Type B pancreatic cell (in vitro differentiated cells): ENCODE measurements around the gene NCBP3. TPM values are rescaled to one million over a fixed set of nuclear protein-coding genes. Genes with fewer than 3 reads are reported as not detected.

Experiments
- DNase-seq: peaks from one replicate; pipeline ENCODE4 v3.0.0; 2021; ENCODE audit warnings: mixed read lengths; ENCODE audit not compliant: unreplicated experiment; ENCODE audit errors: extremely low spot score
- H3K27ac Mint-ChIP-seq: 2 replicates; pipeline ENCODE4 v1.8.0; 2021; ENCODE audit warnings: mild to moderate bottlenecking, mixed read lengths
- H3K27me3 Mint-ChIP-seq: 2 replicates; pipeline ENCODE4 v1.8.0; 2021; ENCODE audit warnings: mixed read lengths
- H3K36me3 Mint-ChIP-seq: 2 replicates; pipeline ENCODE4 v1.8.0; 2021; ENCODE audit warnings: mixed read lengths
- H3K4me1 Mint-ChIP-seq: one replicate; pipeline ENCODE4 v1.8.0; 2021; ENCODE audit warnings: mixed read lengths; ENCODE audit not compliant: unreplicated experiment
- H3K4me3 Mint-ChIP-seq: 2 replicates; pipeline ENCODE4 v1.8.0; 2021; ENCODE audit warnings: mild to moderate bottlenecking, mixed read lengths
- H3K9me3 Mint-ChIP-seq: 2 replicates; pipeline ENCODE4 v1.8.0; 2021; ENCODE audit warnings: mixed read lengths
- CTCF ChIP-seq: fragments of 200-600 bp; sonication (generic); conservative IDR thresholded peaks from 2 replicates; pipeline ENCODE4 v1.5.0; 2021; ENCODE audit warnings: antibody characterized with exemption, mild to moderate bottlenecking
- total RNA-seq: library from RNA; stranded (reverse); gene quantifications from 2 replicates; pipeline ENCODE4 v1.2.1, GENCODE V29; 2021; ENCODE audit warnings: low replicate concordance

Gene NCBP3
- total RNA-seq, 1 donor from 2014 or later = 58.2 TPM

GRCh38 chr17:3766779-3767178 lies 79.3 kb downstream of the NCBP3 start:
- Mint-ChIP-seq H3K27me3 (peaks cover 4% of the 10 kb centered on the region), H3K9me3 (no peaks in the 10 kb centered on the region), H3K4me3 (no peak overlapping the region), H3K36me3 (no peaks in the 10 kb centered on the region), H3K27ac (no peak overlapping the region), H3K4me1 (peaks cover 5% of the 10 kb centered on the region)
- DNase-seq = no peak
- TF ChIP-seq CTCF = no peak

DNA sequence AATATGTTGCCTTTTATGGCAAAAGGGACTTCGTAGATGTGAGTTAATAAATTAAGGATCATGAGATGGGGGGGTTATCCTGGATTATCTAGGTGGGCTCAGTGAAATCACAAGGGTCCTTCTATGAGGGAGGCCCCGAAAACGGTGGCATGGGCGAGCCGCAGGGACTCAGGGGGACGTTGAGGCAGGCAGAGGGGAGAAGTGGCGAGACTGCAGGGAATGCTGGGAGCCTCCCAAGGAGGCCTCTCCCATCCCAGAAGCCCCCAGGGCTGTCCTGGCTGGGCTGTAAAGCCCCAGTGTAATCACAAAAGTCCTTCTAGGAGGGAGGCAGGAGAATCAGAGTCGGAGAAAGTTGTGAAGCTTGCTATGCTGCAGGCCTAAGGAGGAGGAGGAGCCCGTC lies 80.1 kb downstream of the NCBP3 start:
- peaks cover 2% of the 10 kb centered on the region for H3K4me1 Mint-ChIP-seq
- no peak for DNase-seq
- H3K4me3 Mint-ChIP-seq = no peak overlapping the region
- H3K9me3 Mint-ChIP-seq = no peaks in the 10 kb centered on the region
- no peak overlapping the region for H3K27ac Mint-ChIP-seq
- TF ChIP-seq CTCF = no peak
- no peaks in the 10 kb centered on the region for H3K36me3 Mint-ChIP-seq
- H3K27me3 Mint-ChIP-seq = peaks cover 4% of the 10 kb centered on the region

DNA sequence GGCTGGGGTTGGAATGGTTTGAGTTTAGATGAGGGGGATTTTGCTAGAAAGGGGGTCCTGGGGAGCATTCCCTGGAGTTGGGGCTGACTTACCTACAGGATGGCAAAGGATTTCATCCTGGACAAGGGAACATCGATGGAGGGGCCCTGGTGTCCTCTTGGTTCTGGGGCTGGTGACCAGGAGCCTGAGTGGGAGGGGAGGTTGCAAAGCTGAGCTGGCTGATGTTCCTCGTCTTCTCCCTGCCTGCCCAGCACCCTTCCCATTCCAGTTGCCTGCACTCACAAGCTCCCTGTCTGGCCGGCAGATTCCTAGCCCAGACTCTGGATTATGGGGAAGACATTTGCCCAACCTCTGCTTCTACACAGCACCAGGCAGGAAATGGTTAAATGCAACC lies 82.3 kb downstream of the NCBP3 start:
- Mint-ChIP-seq H3K4me1 (no peaks in the 10 kb centered on the region), H3K4me3 (no peak overlapping the region), H3K36me3 (no peaks in the 10 kb centered on the region), H3K27me3 (peaks cover 4% of the 10 kb centered on the region), H3K9me3 (peaks cover 7% of the 10 kb centered on the region), H3K27ac (no peak overlapping the region)
- no peak for DNase-seq
- no peak for TF ChIP-seq CTCF

DNA sequence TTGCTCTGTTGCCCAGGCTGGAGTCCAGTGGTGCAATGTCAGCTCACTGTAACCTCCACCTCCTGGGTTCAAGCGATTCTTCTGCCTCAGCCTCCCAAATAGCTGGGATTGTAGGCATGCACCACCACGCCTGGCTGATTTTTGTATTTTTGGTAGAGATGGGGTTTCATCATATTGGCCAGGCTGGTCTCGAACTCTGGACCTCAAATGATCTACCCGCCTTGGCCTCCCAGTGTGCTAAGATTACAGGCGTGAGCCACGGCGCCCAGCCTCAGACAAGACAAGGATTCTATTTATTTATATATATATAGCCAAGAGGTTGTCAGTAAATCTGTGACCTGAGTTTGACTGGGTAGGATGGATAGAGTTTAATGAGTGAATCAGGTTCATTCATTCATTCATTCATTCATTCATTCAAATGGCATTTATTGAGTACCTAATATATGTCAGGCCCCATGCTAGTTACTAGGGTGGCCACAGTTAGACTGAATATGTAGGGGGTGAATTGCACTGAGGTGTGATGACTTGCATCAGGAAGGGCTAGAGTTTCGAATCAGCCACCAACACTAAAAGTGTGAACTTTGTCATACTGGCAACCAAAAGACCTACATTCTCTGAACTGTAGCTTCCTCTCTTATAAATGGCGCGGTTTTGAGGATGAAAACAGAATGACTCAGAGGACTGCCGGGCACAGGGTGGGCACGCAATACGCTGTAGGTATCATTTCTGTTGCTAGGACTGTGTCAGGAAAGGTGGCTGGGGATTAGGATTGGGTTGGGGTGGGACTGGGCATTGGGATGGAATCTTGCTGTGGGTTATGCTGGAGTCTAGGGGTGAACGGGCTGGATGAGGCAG lies 82.9 kb downstream of the NCBP3 start:
- Mint-ChIP-seq H3K27me3 (no peaks in the 10 kb centered on the region), H3K4me1 (no peaks in the 10 kb centered on the region), H3K27ac (no peak overlapping the region), H3K4me3 (no peak overlapping the region), H3K9me3 (peaks cover 7% of the 10 kb centered on the region), H3K36me3 (no peaks in the 10 kb centered on the region)
- no peak for TF ChIP-seq CTCF
- no peak for DNase-seq

DNA sequence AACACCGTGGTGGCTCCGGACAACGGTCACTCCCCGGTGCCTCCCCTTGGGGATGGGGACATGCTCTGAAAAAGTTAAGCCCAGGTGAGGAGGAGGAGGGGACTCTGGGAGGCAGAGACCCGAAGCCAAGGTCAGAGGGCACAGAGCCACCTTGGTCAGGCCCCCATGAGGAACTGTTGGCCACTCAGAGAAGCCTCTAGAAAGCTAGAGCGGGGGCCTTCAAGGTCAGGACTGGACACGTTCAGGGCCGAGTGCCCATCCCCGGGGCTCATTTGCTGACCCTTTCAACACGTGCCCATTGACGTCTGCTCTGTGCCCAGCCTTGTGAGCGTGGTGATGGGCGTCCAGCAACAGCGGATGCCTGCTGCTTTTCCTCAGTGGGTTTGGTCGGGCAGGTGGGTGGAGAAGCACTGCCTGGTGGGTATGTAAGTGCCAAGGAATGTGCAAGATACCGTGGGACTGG lies 84.1 kb downstream of the NCBP3 start:
- TF ChIP-seq CTCF = no peak
- Mint-ChIP-seq H3K4me1 (no peaks in the 10 kb centered on the region), H3K27me3 (no peaks in the 10 kb centered on the region), H3K9me3 (peaks cover 7% of the 10 kb centered on the region), H3K4me3 (no peak overlapping the region), H3K36me3 (no peaks in the 10 kb centered on the region), H3K27ac (no peak overlapping the region)
- DNase-seq = no peak
